ENCODE results near the gene TBC1D4. TPM values are rescaled to one million over a fixed set of nuclear protein-coding genes. Genes with fewer than 3 reads are reported as not detected.

Gene TBC1D4
- total and polyA plus RNA-seq, 2 donors (not counting 1 experiment from before 2014, with no cell fraction given), result 10.3 to 15.4 TPM

DNA sequence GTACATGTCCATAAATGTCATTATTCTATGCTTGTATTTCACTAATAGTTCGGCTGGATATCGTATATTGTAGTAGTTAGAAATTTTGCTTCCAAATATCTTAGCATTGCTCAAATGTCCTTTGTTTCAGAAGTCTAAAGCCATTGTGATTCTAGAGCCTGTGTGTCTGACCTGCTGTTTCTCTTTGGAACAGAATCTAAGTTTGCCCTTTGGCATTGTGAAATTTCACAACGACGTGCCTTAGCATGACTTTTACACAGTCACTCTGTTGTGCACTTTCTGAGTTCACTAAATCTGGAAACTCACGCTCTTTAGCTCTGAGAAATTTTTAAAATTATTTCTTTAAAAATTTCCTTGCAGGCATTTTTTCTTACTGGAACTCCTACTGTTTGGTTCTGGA is 152.2 kb downstream of the TBC1D4 start:
- no peaks in the 10 kb centered on the region for H3K79me2 ChIP-seq (ENCODE audit: control insufficient read depth, insufficient read depth, low read length)
- no peaks in the 10 kb centered on the region for H4K20me1 ChIP-seq (ENCODE audit: control insufficient read depth, extremely low read depth, insufficient read depth, low read length)
- H3K4me3 ChIP-seq (replicated peaks in 1 of 4; ENCODE audit: control extremely low read depth in 1 of 4, insufficient read depth in 1 of 4, low read depth in 3 of 4, low read length in 4 of 4), result no peak overlapping the region
- DNase-seq (ENCODE audit: low read depth in 2 of 2), result no peak
- H3K4me1 ChIP-seq (ENCODE audit: control insufficient read depth, extremely low read depth, insufficient read depth, low read length), result no peaks in the 10 kb centered on the region
- no peak overlapping the region for H3K4me2 ChIP-seq (ENCODE audit: extremely low read depth, insufficient read depth, low read length)
- no peak overlapping the region for H3K9ac ChIP-seq (ENCODE audit: insufficient read depth, low read length)
- H3K27ac ChIP-seq (ENCODE audit: insufficient read depth, low read length), result no peak overlapping the region
- no peaks in the 10 kb centered on the region for H3K36me3 ChIP-seq (ENCODE audit: control insufficient read depth, insufficient read depth, low read length)
- H3K27me3 ChIP-seq (ENCODE audit: control insufficient read depth, insufficient read depth, low read length), result no peaks in the 10 kb centered on the region
- no peaks in the 10 kb centered on the region for H3K9me3 ChIP-seq (ENCODE audit: control insufficient read depth, insufficient read depth, low read depth, low read length)
- no peak overlapping the region for H2AFZ ChIP-seq (ENCODE audit: low read length)
- TF ChIP-seq EZH2 (IDR thresholded peaks at IDR 0.05; ENCODE audit: low read length, missing control alignments), result no peak
- TF ChIP-seq CTCF (conservative IDR thresholded peaks at IDR 0.05 in 1 of 2, IDR thresholded peaks at IDR 0.05 in 1 of 2; ENCODE audit: low read depth in 1 of 2, low read length in 2 of 2), result no peak

DNA sequence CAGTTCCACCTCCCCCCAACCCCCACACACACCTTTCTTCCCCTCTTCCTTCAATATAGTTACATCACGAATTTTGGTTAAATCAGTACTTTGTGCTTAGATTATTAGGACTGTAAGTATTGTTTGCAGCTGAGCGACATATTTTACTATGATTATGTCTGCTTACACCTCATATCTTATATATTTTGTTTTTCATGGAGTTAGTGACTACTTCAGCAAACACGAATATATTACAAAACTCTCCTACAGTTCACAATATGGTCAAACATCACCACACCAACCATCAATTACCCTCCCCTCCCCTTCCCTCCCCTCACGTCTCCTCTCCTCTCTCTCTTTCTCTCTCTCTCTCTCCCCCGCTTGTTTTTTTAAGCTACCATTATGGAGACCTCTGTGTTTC is 152.9 kb downstream of the TBC1D4 start:
- DNase-seq (ENCODE audit: low read depth in 2 of 2), result no peak
- no peak for TF ChIP-seq CTCF (conservative IDR thresholded peaks at IDR 0.05 in 1 of 2, IDR thresholded peaks at IDR 0.05 in 1 of 2; ENCODE audit: low read depth in 1 of 2, low read length in 2 of 2)
- no peak for TF ChIP-seq EZH2 (IDR thresholded peaks at IDR 0.05; ENCODE audit: low read length, missing control alignments)
- H3K9me3 ChIP-seq (ENCODE audit: control insufficient read depth, insufficient read depth, low read depth, low read length), result no peaks in the 10 kb centered on the region
- no peak overlapping the region for H3K27ac ChIP-seq (ENCODE audit: insufficient read depth, low read length)
- no peak overlapping the region for H3K9ac ChIP-seq (ENCODE audit: insufficient read depth, low read length)
- no peak overlapping the region for H3K4me2 ChIP-seq (ENCODE audit: extremely low read depth, insufficient read depth, low read length)
- H3K27me3 ChIP-seq (ENCODE audit: control insufficient read depth, insufficient read depth, low read length), result no peaks in the 10 kb centered on the region
- no peaks in the 10 kb centered on the region for H3K36me3 ChIP-seq (ENCODE audit: control insufficient read depth, insufficient read depth, low read length)
- H2AFZ ChIP-seq (ENCODE audit: low read length), result no peak overlapping the region
- no peaks in the 10 kb centered on the region for H3K79me2 ChIP-seq (ENCODE audit: control insufficient read depth, insufficient read depth, low read length)
- no peak overlapping the region for H3K4me3 ChIP-seq (replicated peaks in 1 of 4; ENCODE audit: control extremely low read depth in 1 of 4, insufficient read depth in 1 of 4, low read depth in 3 of 4, low read length in 4 of 4)
- H3K4me1 ChIP-seq (ENCODE audit: control insufficient read depth, extremely low read depth, insufficient read depth, low read length), result no peaks in the 10 kb centered on the region
- no peaks in the 10 kb centered on the region for H4K20me1 ChIP-seq (ENCODE audit: control insufficient read depth, extremely low read depth, insufficient read depth, low read length)

GRCh38 chr13:75327135-75327510 is 154.8 kb downstream of the TBC1D4 start:
- no peak overlapping the region for H3K27ac ChIP-seq (ENCODE audit: insufficient read depth, low read length)
- H3K27me3 ChIP-seq (ENCODE audit: control insufficient read depth, insufficient read depth, low read length), result no peaks in the 10 kb centered on the region
- H3K4me3 ChIP-seq (replicated peaks in 1 of 4; ENCODE audit: control extremely low read depth in 1 of 4, insufficient read depth in 1 of 4, low read depth in 3 of 4, low read length in 4 of 4), result no peak overlapping the region
- no peaks in the 10 kb centered on the region for H3K9me3 ChIP-seq (ENCODE audit: control insufficient read depth, insufficient read depth, low read depth, low read length)
- no peak overlapping the region for H3K4me2 ChIP-seq (ENCODE audit: extremely low read depth, insufficient read depth, low read length)
- H3K36me3 ChIP-seq (ENCODE audit: control insufficient read depth, insufficient read depth, low read length), result no peaks in the 10 kb centered on the region
- H3K9ac ChIP-seq (ENCODE audit: insufficient read depth, low read length), result no peak overlapping the region
- H3K79me2 ChIP-seq (ENCODE audit: control insufficient read depth, insufficient read depth, low read length), result no peaks in the 10 kb centered on the region
- H2AFZ ChIP-seq (ENCODE audit: low read length), result no peak overlapping the region
- DNase-seq (ENCODE audit: low read depth in 2 of 2), result no peak
- no peaks in the 10 kb centered on the region for H3K4me1 ChIP-seq (ENCODE audit: control insufficient read depth, extremely low read depth, insufficient read depth, low read length)
- no peaks in the 10 kb centered on the region for H4K20me1 ChIP-seq (ENCODE audit: control insufficient read depth, extremely low read depth, insufficient read depth, low read length)
- TF ChIP-seq CTCF (conservative IDR thresholded peaks at IDR 0.05 in 1 of 2, IDR thresholded peaks at IDR 0.05 in 1 of 2; ENCODE audit: low read depth in 1 of 2, low read length in 2 of 2) (no peak), EZH2 (IDR thresholded peaks at IDR 0.05; ENCODE audit: low read length, missing control alignments) (no peak)

Data from fibroblast of lung (primary cell).